GM10266 (cell line): ENCODE results near the gene ZNF528.
A peak's percentile ranks its signal among the peaks of the same experiment; 100 is the strongest.

Source experiments
- DNase-seq: peaks from one replicate; pipeline ENCODE4 v3.0.0; 2012; ENCODE audit errors: extremely low spot score
- CTCF ChIP-seq: IDR thresholded peaks from 2 replicates; pipeline ENCODE4 v1.5.1; 2012; ENCODE audit warnings: mild to moderate bottlenecking, low read depth; ENCODE audit not compliant: control insufficient read depth, insufficient read depth; ENCODE audit errors: missing control alignments

ZNF528 gene

GRCh38 chr19:52410276-52410675 lies 12.6 kb downstream of the ZNF528 start:
- DNase-seq = no peak
- no peak for TF ChIP-seq CTCF

- TF ChIP-seq CTCF = no peak
- DNase-seq = no peak
These were observed 18.1 kb downstream of the ZNF528 start for GRCh38 chr19:52415711-52416110.

GRCh38 chr19:52428937-52429336 lies 31.3 kb downstream of the ZNF528 start, which contains the start of gene ZNF534:
ZNF534 (plus strand) TSS chr19:52429148; CDS start chr19:52431475, 2,327 bp downstream.
- TF ChIP-seq CTCF = no peak
- DNase-seq = no peak

- DNase-seq = no peak
- TF ChIP-seq CTCF = no peak
These were observed 44.5 kb downstream of the ZNF528 start for GRCh38 chr19:52442179-52442578.

- no peak for TF ChIP-seq CTCF
- no peak for DNase-seq
These were observed 46.9 kb downstream of the ZNF528 start for GRCh38 chr19:52444506-52444905.

- no peak for TF ChIP-seq CTCF
These were observed 53.6 kb downstream of the ZNF528 start for GRCh38 chr19:52451241-52451640.

GRCh38 chr19:52453324-52454094 lies 55.9 kb downstream of the ZNF528 start, which contains the start of gene ZNF578:
ZNF578 (plus strand) TSS chr19:52453553; CDS start chr19:52501846, 48,293 bp downstream.
- peak; percentile 67 for DNase-seq
- TF ChIP-seq CTCF = no peak

More at GRCh38 chr19:52451241-52451640, 53.6 kb downstream of the ZNF528 start:
- no peak for DNase-seq
